VCaP (cell line): ENCODE results near the gene IGF1R.

ENCODE experiments used
- H3K27ac ChIP-seq: fragments of 450-650 bp; 2 replicates; pipeline ENCODE4 v1.5.1; 2017
- TF ChIP-seq, protein P1 (sequence below): fragments of 450-650 bp; conservative IDR thresholded peaks from 2 replicates; pipeline ENCODE4 v1.5.1; 2017; ENCODE audit warnings: mild to moderate bottlenecking, moderate library complexity

IGF1R gene

GRCh38 chr15:98980899-98981228 is 332.5 kb downstream of the IGF1R start:
- TF ChIP-seq, protein P1, sequence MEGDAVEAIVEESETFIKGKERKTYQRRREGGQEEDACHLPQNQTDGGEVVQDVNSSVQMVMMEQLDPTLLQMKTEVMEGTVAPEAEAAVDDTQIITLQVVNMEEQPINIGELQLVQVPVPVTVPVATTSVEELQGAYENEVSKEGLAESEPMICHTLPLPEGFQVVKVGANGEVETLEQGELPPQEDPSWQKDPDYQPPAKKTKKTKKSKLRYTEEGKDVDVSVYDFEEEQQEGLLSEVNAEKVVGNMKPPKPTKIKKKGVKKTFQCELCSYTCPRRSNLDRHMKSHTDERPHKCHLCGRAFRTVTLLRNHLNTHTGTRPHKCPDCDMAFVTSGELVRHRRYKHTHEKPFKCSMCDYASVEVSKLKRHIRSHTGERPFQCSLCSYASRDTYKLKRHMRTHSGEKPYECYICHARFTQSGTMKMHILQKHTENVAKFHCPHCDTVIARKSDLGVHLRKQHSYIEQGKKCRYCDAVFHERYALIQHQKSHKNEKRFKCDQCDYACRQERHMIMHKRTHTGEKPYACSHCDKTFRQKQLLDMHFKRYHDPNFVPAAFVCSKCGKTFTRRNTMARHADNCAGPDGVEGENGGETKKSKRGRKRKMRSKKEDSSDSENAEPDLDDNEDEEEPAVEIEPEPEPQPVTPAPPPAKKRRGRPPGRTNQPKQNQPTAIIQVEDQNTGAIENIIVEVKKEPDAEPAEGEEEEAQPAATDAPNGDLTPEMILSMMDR: no peak
- peak overlapping the region; percentile 67 for H3K27ac ChIP-seq

GRCh38 chr15:98981851-98982722 is 333.7 kb downstream of the IGF1R start:
- H3K27ac ChIP-seq: no peak overlapping the region
- TF ChIP-seq, protein P1: no peak

DNA sequence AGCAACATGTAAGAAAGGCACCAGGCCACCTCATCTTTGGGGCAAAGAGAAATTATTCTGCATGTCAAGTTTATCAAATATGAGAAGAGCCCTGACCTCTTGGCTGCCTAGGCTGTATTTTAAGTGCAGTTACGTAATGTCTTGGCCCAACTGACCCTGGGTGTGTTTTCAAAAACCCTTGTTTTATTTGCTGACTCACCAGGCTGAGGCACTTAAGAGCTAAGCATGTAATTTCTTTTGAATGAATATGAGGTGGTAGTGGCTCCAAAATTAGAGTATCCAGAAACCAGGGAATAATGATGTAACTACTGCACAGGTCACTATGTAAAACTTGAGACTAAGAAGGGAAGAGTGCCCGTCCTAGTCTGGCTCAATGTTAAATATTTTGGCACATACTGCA is 335.0 kb downstream of the IGF1R start:
- no peak overlapping the region for H3K27ac ChIP-seq
- TF ChIP-seq, protein P1: no peak

DNA sequence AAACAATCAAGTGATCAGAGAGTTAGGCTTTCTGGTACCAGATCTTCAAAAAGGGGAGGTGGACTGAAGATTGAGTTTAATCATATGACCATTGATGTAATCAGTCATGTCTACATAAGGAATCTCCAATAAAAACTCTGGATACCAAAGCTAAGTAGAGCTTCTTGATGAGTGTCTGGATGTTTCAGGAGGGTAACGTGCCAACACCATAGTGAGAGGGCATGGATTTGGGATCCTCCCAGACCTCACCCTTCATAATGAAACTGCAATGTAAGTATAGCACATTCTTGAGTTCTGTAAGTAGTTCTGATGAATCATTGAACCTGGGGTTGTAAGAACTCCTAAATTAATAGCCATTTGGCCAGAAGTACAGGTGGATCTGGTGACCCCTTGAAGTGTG is 337.9 kb downstream of the IGF1R start:
- TF ChIP-seq, protein P1: no peak
- no peak overlapping the region for H3K27ac ChIP-seq

GRCh38 chr15:98994892-98995291 is 346.6 kb downstream of the IGF1R start:
- H3K27ac ChIP-seq: no peak overlapping the region
- TF ChIP-seq, protein P1: no peak

DNA sequence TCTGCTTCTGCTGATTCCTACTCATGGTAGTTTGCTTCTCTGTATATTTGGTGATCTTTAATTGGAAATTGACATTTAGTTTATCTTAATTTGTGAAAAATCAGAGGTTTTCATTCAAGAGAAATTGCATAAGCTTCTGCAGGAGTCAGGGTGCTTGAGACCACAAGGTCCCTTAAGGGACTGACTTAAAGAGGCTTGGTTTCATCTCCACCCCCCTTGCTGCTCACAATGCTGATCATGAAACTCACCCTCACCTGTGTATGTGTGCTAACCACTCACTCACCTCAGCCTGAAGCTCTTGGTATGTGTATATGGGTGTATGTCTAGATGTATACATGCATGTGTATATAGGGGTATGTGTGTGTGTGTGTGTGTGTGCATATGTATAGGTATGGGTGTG is 347.8 kb downstream of the IGF1R start:
- TF ChIP-seq, protein P1: no peak
- no peak overlapping the region for H3K27ac ChIP-seq

DNA sequence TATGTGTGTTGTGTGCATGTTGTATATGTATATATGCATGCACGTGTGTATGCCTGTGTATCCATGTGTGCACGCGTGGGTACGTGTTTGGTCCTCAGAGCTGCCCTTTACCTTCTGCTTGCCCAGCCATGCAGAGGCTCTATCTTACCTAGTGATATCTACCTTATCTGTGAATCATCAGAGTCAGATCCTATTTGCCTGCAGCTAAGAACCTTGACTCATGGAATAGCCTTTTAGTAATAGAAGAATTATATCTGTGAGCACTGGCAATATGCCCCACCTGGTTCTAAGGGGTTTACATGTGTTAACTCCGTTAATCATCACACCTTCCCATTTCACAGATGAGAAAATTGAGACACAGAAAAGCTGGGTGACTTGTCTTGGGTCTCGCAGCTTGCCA is 348.3 kb downstream of the IGF1R start:
- TF ChIP-seq, protein P1: no peak
- H3K27ac ChIP-seq: no peak overlapping the region
